Neural cell (in vitro differentiated cells): ENCODE measurements around the gene PFKFB1. TPM values are rescaled to one million over a fixed set of nuclear protein-coding genes. Genes with fewer than 3 reads are reported as not detected.

Experiments used
- H2AFZ ChIP-seq: fragments of 200-600, 300-800 bp; sonication (generic), shearing (Covaris generic); 2 replicates; pipeline ENCODE4 v1.6.0; 2014; ENCODE audit warnings: low read depth, mild to moderate bottlenecking, antibody characterized with exemption, low read length, moderate library complexity
- H3F3A ChIP-seq: fragments of 200-600 bp; shearing (Covaris generic); 2 replicates; pipeline ENCODE4 v1.6.1; 2016; ENCODE audit warnings: mild to moderate bottlenecking, moderate library complexity, mixed read lengths, antibody characterized with exemption, low read length; ENCODE audit not compliant: insufficient read depth, poor library complexity, severe bottlenecking
- H3K27ac ChIP-seq: fragments of 200-600, 300-800 bp; sonication (generic), shearing (Covaris generic); 2 replicates; pipeline ENCODE4 v1.5.1; 2014; ENCODE audit warnings: mild to moderate bottlenecking, low read length, moderate library complexity
- H3K27me3 ChIP-seq: fragments of 300-800, 200-600 bp; sonication (generic), shearing (Covaris generic); 2 replicates; pipeline ENCODE4 v1.6.0; 2014; ENCODE audit warnings: mild to moderate bottlenecking, low read depth, low read length, moderate library complexity; ENCODE audit not compliant: insufficient read depth
- H3K36me3 ChIP-seq: fragments of 300-800, 200-600 bp; sonication (generic), shearing (Covaris generic); 2 replicates; pipeline ENCODE4 v1.5.1; 2014; ENCODE audit warnings: mild to moderate bottlenecking, antibody characterized with exemption, low read length, moderate library complexity; ENCODE audit not compliant: insufficient read depth
- H3K4me2 ChIP-seq: fragments of 300-800, 200-600 bp; sonication (generic), shearing (Covaris generic); 2 replicates; pipeline ENCODE4 v1.6.0; 2014; ENCODE audit warnings: mild to moderate bottlenecking, low read length
- H3K4me3 ChIP-seq: fragments of 300-800, 200-600 bp; sonication (generic), shearing (Covaris generic); 2 replicates; pipeline ENCODE4 v1.5.1; 2014; ENCODE audit warnings: mild to moderate bottlenecking, low read length, moderate library complexity
- H3K79me2 ChIP-seq: fragments of 200-600 bp; shearing (Covaris generic); replicated peaks from 2 replicates; pipeline ENCODE4 v1.6.0; 2014; ENCODE audit warnings: mild to moderate bottlenecking, low read length, moderate library complexity; ENCODE audit not compliant: insufficient read depth
- H3K9ac ChIP-seq: fragments of 300-800, 200-600 bp; sonication (generic), shearing (Covaris generic); 2 replicates; pipeline ENCODE4 v1.6.1; 2016; ENCODE audit warnings: mild to moderate bottlenecking, low read length, mixed read lengths
- H3K9me2 ChIP-seq: fragments of 200-600 bp; shearing (Covaris generic); 2 replicates; pipeline ENCODE4 v1.6.1; 2016; ENCODE audit warnings: mild to moderate bottlenecking, low read length, mixed read lengths; ENCODE audit not compliant: insufficient read depth
- H3K9me3 ChIP-seq: fragments of 200-600, 300-800 bp; sonication (generic), shearing (Covaris generic); 2 replicates; pipeline ENCODE4 v1.6.1; 2016; ENCODE audit warnings: mild to moderate bottlenecking, mixed run types, low read length, moderate library complexity, mixed read lengths
- H4K20me1 ChIP-seq: fragments of 200-600 bp; shearing (Covaris generic); 2 replicates; pipeline ENCODE4 v1.6.1; 2016; ENCODE audit warnings: mild to moderate bottlenecking, mixed run types; ENCODE audit not compliant: insufficient read depth
- CTCF ChIP-seq: fragments of 450-650 bp; IDR thresholded peaks from 2 replicates; pipeline ENCODE4 v1.5.1; 2014; ENCODE audit warnings: antibody characterized with exemption, mild to moderate bottlenecking, moderate library complexity; ENCODE audit not compliant: poor library complexity, severe bottlenecking
- EZH2 ChIP-seq: fragments of 200-600, 300-800 bp; shearing (Covaris generic), sonication (generic); IDR thresholded peaks from 2 replicates; pipeline ENCODE4 v1.6.1; 2014; ENCODE audit warnings: antibody characterized with exemption, low read length, borderline replicate concordance, mild to moderate bottlenecking; ENCODE audit not compliant: insufficient read depth, poor library complexity, severe bottlenecking
- MXI1 ChIP-seq: fragments of 450-650 bp; conservative IDR thresholded peaks from 2 replicates; pipeline ENCODE4 v1.6.1; 2014; ENCODE audit warnings: antibody characterized with exemption, mild to moderate bottlenecking; ENCODE audit not compliant: poor library complexity, severe bottlenecking
- POLR2AphosphoS5 ChIP-seq: IDR thresholded peaks from 2 replicates; pipeline ENCODE4 v1.6.1; 2012
- RAD21 ChIP-seq: fragments of 450-650 bp; conservative IDR thresholded peaks from 2 replicates; pipeline ENCODE4 v1.6.1; 2014; ENCODE audit warnings: antibody characterized with exemption, mild to moderate bottlenecking, moderate library complexity
- REST ChIP-seq: IDR thresholded peaks from 2 replicates; pipeline ENCODE4 v1.6.1; 2012; ENCODE audit warnings: borderline replicate concordance
- SMC3 ChIP-seq: fragments of 450-650 bp; conservative IDR thresholded peaks from 2 replicates; pipeline ENCODE4 v1.6.1; 2014; ENCODE audit warnings: antibody characterized with exemption, mild to moderate bottlenecking, moderate library complexity; ENCODE audit not compliant: poor library complexity
- TAF1 ChIP-seq: IDR thresholded peaks from 2 replicates; pipeline ENCODE4 v1.6.1; 2012; ENCODE audit warnings: low read depth
- polyA plus RNA-seq: library from polyadenylated mRNA; depleted of rRNA; stranded (reverse); fragments of >200 nt; gene quantifications from 2 replicates; pipeline ENCODE4 v1.2.3, GENCODE V29; 2014

PFKFB1 gene
- polyA plus RNA-seq, 1 donor from 2014 or later = 0.51 TPM

GRCh38 chrX:54894159-54894558 lies 99.8 kb downstream of the PFKFB1 start:
- no peaks in the 10 kb centered on the region for H3F3A ChIP-seq
- no peak overlapping the region for H3K9ac ChIP-seq
- no peaks in the 10 kb centered on the region for H3K36me3 ChIP-seq
- no peak for TF ChIP-seq SMC3
- TF ChIP-seq CTCF = no peak
- no peak for TF ChIP-seq TAF1
- TF ChIP-seq REST = no peak
- no peak for TF ChIP-seq MXI1
- TF ChIP-seq POLR2AphosphoS5 = no peak
- TF ChIP-seq EZH2 = no peak
- no peak for TF ChIP-seq RAD21
- H3K9me3 ChIP-seq = no peaks in the 10 kb centered on the region
- H2AFZ ChIP-seq = no peak overlapping the region
- no peak overlapping the region for H3K4me2 ChIP-seq
- H3K27ac ChIP-seq = no peak overlapping the region
- no peaks in the 10 kb centered on the region for H3K79me2 ChIP-seq
- no peak overlapping the region for H3K4me3 ChIP-seq
- no peaks in the 10 kb centered on the region for H3K9me2 ChIP-seq
- H4K20me1 ChIP-seq = no peaks in the 10 kb centered on the region
- H3K27me3 ChIP-seq = no peaks in the 10 kb centered on the region

- no peaks in the 10 kb centered on the region for H3K9me2 ChIP-seq
- no peak overlapping the region for H2AFZ ChIP-seq
- no peak overlapping the region for H3K4me3 ChIP-seq
- no peaks in the 10 kb centered on the region for H3F3A ChIP-seq
- H3K79me2 ChIP-seq = no peaks in the 10 kb centered on the region
- no peak overlapping the region for H3K9ac ChIP-seq
- H3K36me3 ChIP-seq = no peaks in the 10 kb centered on the region
- H3K9me3 ChIP-seq = no peaks in the 10 kb centered on the region
- no peaks in the 10 kb centered on the region for H3K27me3 ChIP-seq
- H3K4me2 ChIP-seq = no peak overlapping the region
- TF ChIP-seq SMC3 (peak; percentile 22), CTCF (no peak)
- no peaks in the 10 kb centered on the region for H4K20me1 ChIP-seq
- H3K27ac ChIP-seq = no peak overlapping the region
Measured at GRCh38 chrX:54891573-54891972, 102.4 kb downstream of the PFKFB1 start.
